HEK293 (cell line): ENCODE measurements around the gene ARHGAP26.

Experiments used
- CTCF ChIA-PET: fragments of 350-600 bp; formaldehyde crosslinking; extraction: SDS; loops from one replicate; lab custom pipeline; 2021; ENCODE audit warnings: antibody characterized with exemption; lab: Yijun Ruan, JAX
- POLR2A ChIA-PET: fragments of 300-600 bp; formaldehyde crosslinking; extraction: SDS; loops from one replicate; lab custom pipeline; 2020; ENCODE audit warnings: antibody characterized with exemption, inconsistent platforms; lab: Yijun Ruan, JAX
- H3K27ac ChIP-seq: fragments of 200-500 bp; sonication (Bioruptor generic); 2 replicates; pipeline ENCODE4 v1.5.1; 2014; ENCODE audit warnings: low read depth, low read length, control low read depth, inconsistent platforms; ENCODE audit errors: extremely low read depth
- H3K36me3 ChIP-seq, 2 experiments: fragments of 200-500 bp in 1 of 2; sonication (Bioruptor generic) in 1 of 2; 1 replicate in 1 of 2; 2 replicates in 1 of 2; pipeline ENCODE4 v1.5.1; 2014 to 2017; ENCODE audit warnings: inconsistent platforms in 2 of 2, low read length in 2 of 2; ENCODE audit not compliant: control insufficient read depth in 2 of 2, insufficient read depth in 1 of 2
- H3K4me1 ChIP-seq: fragments of 200-500 bp; sonication (Bioruptor generic); 2 replicates; pipeline ENCODE4 v1.5.1; 2014; ENCODE audit warnings: mild to moderate bottlenecking, low read length, inconsistent platforms; ENCODE audit not compliant: control insufficient read depth, insufficient read depth
- H3K4me3 ChIP-seq: 2 replicates; pipeline ENCODE4 v1.5.1; 2011; ENCODE audit warnings: low read depth, mild to moderate bottlenecking, control low read depth, low read length, moderate library complexity
- H3K9me3 ChIP-seq: fragments of 200-500 bp; sonication (Bioruptor generic); 2 replicates; pipeline ENCODE4 v1.5.1; 2014; ENCODE audit warnings: low read depth, low read length, inconsistent platforms; ENCODE audit not compliant: control insufficient read depth, insufficient read depth
- CTCF ChIP-seq: fragments of 450-650 bp; formaldehyde crosslinking; IDR thresholded peaks from 2 replicates; pipeline ENCODE4 v1.5.1; 2016; ENCODE audit warnings: missing biosample characterization, missing genetic modification characterization
- INSM2 ChIP-seq: fragments of 450-650 bp; formaldehyde crosslinking; IDR thresholded peaks from 2 replicates; pipeline ENCODE4 v1.5.1; 2016; ENCODE audit warnings: missing biosample characterization, missing genetic modification characterization
- MEIS1 ChIP-seq: sonication (generic); formaldehyde crosslinking; IDR thresholded peaks from 2 replicates; pipeline ENCODE4 v1.8.1; 2022; ENCODE audit warnings: missing genetic modification reagents, mild to moderate bottlenecking, borderline replicate concordance
- SCRT1 ChIP-seq: fragments of 450-650 bp; formaldehyde crosslinking; IDR thresholded peaks from 2 replicates; pipeline ENCODE4 v1.5.1; 2016; ENCODE audit warnings: missing biosample characterization, missing genetic modification characterization, borderline replicate concordance
- SCRT2 ChIP-seq: fragments of 450-650 bp; formaldehyde crosslinking; IDR thresholded peaks from 2 replicates; pipeline ENCODE4 v1.5.1; 2016; ENCODE audit warnings: missing biosample characterization, missing genetic modification characterization
- ZIC2 ChIP-seq: fragments of 450-650 bp; formaldehyde crosslinking; IDR thresholded peaks from 2 replicates; pipeline ENCODE4 v1.5.1; 2016; ENCODE audit warnings: missing biosample characterization, missing genetic modification characterization
- ZNF292 ChIP-seq: fragments of 450-650 bp; formaldehyde crosslinking; IDR thresholded peaks from 2 replicates; pipeline ENCODE4 v1.5.1; 2016; ENCODE audit warnings: low read depth, missing biosample characterization, missing genetic modification characterization, borderline replicate concordance
- ZNF335 ChIP-seq: fragments of 450-650 bp; formaldehyde crosslinking; conservative IDR thresholded peaks from 2 replicates; pipeline ENCODE4 v1.5.1; 2016; ENCODE audit warnings: missing biosample characterization, missing genetic modification characterization
- ZNF37A ChIP-seq: fragments of 450-650 bp; IDR thresholded peaks from 2 replicates; pipeline ENCODE4 v1.5.1; 2018; ENCODE audit warnings: missing biosample characterization, missing genetic modification characterization
- ZNF521 ChIP-seq: fragments of 450-650 bp; formaldehyde crosslinking; IDR thresholded peaks from 2 replicates; pipeline ENCODE4 v1.5.1; 2017; ENCODE audit warnings: missing biosample characterization, mild to moderate bottlenecking, missing genetic modification characterization
- ZNF560 ChIP-seq: fragments of 450-650 bp; formaldehyde crosslinking; IDR thresholded peaks from 2 replicates; pipeline ENCODE4 v1.5.1; 2017; ENCODE audit warnings: missing biosample characterization, missing genetic modification characterization, borderline replicate concordance
- ZNF571 ChIP-seq: fragments of 450-650 bp; formaldehyde crosslinking; IDR thresholded peaks from 2 replicates; pipeline ENCODE4 v1.5.0; 2017; ENCODE audit warnings: missing biosample characterization, missing genetic modification characterization
- ZNF654 ChIP-seq: fragments of 450-650 bp; formaldehyde crosslinking; IDR thresholded peaks from 2 replicates; pipeline ENCODE4 v1.5.1; 2016; ENCODE audit warnings: low read depth, missing biosample characterization, missing genetic modification characterization
- ZXDB ChIP-seq: fragments of 450-650 bp; formaldehyde crosslinking; IDR thresholded peaks from 2 replicates; pipeline ENCODE4 v1.5.1; 2016; ENCODE audit warnings: missing biosample characterization, missing genetic modification characterization
- TF ChIP-seq, protein P1 (sequence below): fragments of 450-650 bp; formaldehyde crosslinking; IDR thresholded peaks from 2 replicates; pipeline ENCODE4 v1.5.1; 2016; ENCODE audit warnings: missing biosample characterization, missing genetic modification characterization, low read depth
- TF ChIP-seq, protein P2 (sequence below): sonication (generic); formaldehyde crosslinking; IDR thresholded peaks from 2 replicates; pipeline ENCODE4 v1.8.1; 2022; ENCODE audit warnings: mild to moderate bottlenecking, moderate library complexity, missing genetic modification reagents

The ARHGAP26 gene

DNA sequence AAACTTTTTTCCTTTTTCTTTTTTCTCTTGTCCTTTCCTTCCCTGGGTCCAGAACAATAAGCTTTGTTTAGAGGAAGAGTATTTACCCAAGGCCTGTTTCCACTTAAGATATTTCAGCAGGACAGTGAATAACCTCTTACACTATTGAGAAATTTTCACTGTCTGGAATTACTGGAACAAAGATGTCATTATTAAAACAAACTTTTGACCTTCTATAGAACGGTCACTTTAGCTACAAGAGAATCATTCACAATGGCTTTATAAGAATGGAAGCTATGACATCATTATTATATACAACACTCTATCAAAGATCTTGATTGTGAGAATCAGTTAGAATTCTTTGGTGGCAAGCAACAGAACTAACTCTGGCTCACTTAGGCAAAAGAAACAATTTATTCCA, 22.0 kb upstream of the ARHGAP26 start:
- Histone ChIP-seq H3K9me3 (no peaks in the 10 kb centered on the region), H3K4me1 (no peaks in the 10 kb centered on the region), H3K27ac (no peak overlapping the region), H3K36me3 (no peaks in the 10 kb centered on the region), H3K4me3 (no peak overlapping the region)
- ChIA-PET POLR2A (no interaction called here), CTCF (interaction anchor here (0.6 to 15.6 kb wide), 28 partner anchors 11 to 594 kb away, joined by 3 to 243 read pairs (median 7); partner anchors contain the start of gene ARHGAP26)
- TF ChIP-seq ZNF335 (tag by site-specific recombination) (no peak), ZNF292 (tag by site-specific recombination) (no peak), ZIC2 (no peak), ZNF37A (tag by site-specific recombination) (no peak)
- TF ChIP-seq, protein P1, sequence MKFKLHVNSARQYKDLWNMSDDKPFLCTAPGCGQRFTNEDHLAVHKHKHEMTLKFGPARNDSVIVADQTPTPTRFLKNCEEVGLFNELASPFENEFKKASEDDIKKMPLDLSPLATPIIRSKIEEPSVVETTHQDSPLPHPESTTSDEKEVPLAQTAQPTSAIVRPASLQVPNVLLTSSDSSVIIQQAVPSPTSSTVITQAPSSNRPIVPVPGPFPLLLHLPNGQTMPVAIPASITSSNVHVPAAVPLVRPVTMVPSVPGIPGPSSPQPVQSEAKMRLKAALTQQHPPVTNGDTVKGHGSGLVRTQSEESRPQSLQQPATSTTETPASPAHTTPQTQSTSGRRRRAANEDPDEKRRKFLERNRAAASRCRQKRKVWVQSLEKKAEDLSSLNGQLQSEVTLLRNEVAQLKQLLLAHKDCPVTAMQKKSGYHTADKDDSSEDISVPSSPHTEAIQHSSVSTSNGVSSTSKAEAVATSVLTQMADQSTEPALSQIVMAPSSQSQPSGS (tag by site-specific recombination), result peak; percentile 69
- TF ChIP-seq, all 188 proteins: peak for 1

DNA sequence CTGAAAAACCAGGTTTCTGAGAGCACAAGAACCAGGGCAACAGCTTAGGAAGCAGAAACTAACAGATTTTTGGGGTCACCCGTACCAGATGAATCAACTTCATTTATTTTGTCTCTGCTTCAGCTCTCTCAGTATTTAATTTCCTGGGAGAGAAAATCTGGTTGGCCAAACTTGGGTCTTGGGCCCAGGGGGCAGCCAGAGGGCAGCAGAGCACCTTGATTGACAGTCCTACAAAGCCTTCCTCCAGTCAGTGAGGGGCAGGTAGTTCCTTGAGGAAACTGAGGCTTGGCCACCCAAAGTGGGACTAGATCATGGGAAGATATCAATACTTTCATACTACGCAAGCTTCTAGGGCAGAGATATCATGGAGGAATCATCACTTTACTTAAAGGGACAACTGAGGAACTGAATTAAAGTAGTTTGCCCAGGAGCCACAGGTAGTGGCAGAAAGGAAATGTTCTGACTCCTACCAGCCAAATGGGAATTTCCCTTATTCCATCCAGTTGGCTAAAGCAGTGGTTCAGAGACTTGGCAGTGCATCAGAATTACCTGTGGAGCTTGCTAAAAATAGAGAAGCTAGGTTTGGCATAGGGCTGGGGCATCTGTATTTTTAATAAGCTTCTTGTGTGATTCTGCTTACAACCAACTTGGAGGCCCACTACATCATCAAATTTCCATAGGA, 21.5 kb upstream of the ARHGAP26 start:
- POLR2A ChIA-PET, result no interaction called here
- Histone ChIP-seq H3K36me3 (no peaks in the 10 kb centered on the region), H3K4me1 (no peaks in the 10 kb centered on the region), H3K9me3 (no peaks in the 10 kb centered on the region), H3K4me3 (no peak overlapping the region), H3K27ac (no peak overlapping the region)
- CTCF ChIA-PET, result interaction anchor here (0.6 to 15.6 kb wide), 32 partner anchors 12 to 594 kb away, joined by 3 to 243 read pairs (median 5); partner anchors contain the start of gene ARHGAP26
- TF ChIP-seq ZNF654 (tag by site-specific recombination) (peak; percentile 46), SCRT1 (peak; percentile 71), ZNF560 (tag by site-specific recombination) (no peak), CTCF (tag by site-specific recombination) (peak; percentile 63; the same call in 1 of the 2 replicates), SCRT2 (tag by site-specific recombination) (peak; percentile 64), MEIS1 (peak; percentile 84)
- TF ChIP-seq, protein P2, sequence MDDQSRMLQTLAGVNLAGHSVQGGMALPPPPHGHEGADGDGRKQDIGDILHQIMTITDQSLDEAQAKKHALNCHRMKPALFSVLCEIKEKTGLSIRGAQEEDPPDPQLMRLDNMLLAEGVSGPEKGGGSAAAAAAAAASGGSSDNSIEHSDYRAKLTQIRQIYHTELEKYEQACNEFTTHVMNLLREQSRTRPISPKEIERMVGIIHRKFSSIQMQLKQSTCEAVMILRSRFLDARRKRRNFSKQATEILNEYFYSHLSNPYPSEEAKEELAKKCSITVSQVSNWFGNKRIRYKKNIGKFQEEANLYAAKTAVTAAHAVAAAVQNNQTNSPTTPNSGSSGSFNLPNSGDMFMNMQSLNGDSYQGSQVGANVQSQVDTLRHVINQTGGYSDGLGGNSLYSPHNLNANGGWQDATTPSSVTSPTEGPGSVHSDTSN, result no peak
- TF ChIP-seq, all 188 proteins: peak for 5

DNA sequence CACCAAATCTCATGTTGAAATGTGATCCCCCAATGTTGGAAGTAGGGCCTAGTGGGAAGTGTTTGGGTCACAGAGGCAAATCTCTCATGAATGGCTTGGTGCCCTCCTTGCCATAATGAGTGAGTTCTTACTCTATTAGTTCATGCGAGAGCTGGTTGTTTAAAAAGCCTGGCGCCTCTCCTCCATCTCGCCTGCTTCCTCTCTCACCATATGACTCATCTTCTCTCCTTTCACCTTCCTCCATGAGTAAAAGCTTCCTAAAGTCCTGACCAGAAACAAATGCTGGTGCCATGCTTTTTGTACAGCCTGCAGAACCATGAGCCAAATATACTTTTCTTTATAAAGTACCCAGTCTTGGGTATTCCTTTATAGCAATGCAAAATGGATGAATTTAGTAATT, 20.9 kb upstream of the ARHGAP26 start:
- H3K4me1 ChIP-seq, result no peaks in the 10 kb centered on the region
- TF ChIP-seq INSM2 (tag by site-specific recombination), result no peak
- TF ChIP-seq ZXDB (tag by site-specific recombination), result no peak
- no peak for TF ChIP-seq ZNF571 (tag by site-specific recombination)
- no peak for TF ChIP-seq ZNF521 (tag by site-specific recombination)
- TF ChIP-seq, all 188 proteins: peak for 0
- no peaks in the 10 kb centered on the region for H3K36me3 ChIP-seq
- no peak overlapping the region for H3K4me3 ChIP-seq
- H3K27ac ChIP-seq, result no peak overlapping the region
- H3K9me3 ChIP-seq, result no peaks in the 10 kb centered on the region
- CTCF ChIA-PET, result interaction anchor here (0.6 to 15.6 kb wide), 22 partner anchors 12 to 165 kb away, joined by 3 to 243 read pairs (median 12); partner anchors contain the start of gene ARHGAP26
- POLR2A ChIA-PET, result no interaction called here
